Measurements from ENCODE around the gene KIF5B.
"Not testable (repeated sequence)": the region's sequence is repeated elsewhere in the genome, so short reads cannot be mapped to it uniquely, and the experiment has no call there.

KIF5B gene

GRCh38 chr10:32056136-32057035 is at the start of gene KIF5B:
Gene KIF5B (minus strand): TSS chr10:32056425. CDS start chr10:32055973, 452 bp downstream.
- H3K4me3 ChIP-seq (ENCODE audit: low read depth, low read length), result peak within 1 kb of the TSS; percentile 93
- peak; percentile 44 for DNase-seq (ENCODE audit: low read depth)

DNA sequence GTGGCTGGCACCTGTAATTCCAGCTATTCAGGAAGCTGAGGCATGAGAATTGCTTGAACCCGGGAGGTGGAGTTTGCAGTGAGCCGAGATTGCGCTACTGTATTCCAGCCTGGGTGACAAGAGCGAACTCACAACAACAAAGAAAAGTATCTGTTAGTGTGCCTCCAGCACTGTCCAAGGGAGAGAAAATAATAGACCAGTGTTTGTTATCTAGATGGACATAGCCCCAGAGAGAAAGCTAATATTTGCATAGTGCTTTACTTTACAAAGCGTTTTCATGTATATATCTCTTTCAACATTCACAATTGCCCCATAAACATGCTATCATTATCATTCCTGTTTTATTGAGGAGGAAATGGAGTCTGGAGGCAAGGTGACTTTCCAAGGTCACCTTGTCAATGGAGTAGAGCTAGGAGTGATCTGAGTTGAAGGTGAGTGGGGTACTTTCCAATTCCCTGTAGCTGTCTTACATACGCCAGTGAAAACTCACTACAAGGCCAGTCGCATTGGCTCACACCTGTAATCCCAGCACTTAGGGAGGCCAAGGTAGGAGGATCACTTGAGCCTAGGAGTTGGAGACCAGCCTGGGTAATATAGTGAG is 49.7 kb upstream of the KIF5B start:
- no peak for DNase-seq (ENCODE audit: low read depth)

GRCh38 chr10:32104622-32105509 is 48.6 kb upstream of the KIF5B start:
- H3K4me3 ChIP-seq (ENCODE audit: low read depth, low read length), result no peak overlapping the region
- DNase-seq (ENCODE audit: low read depth), result no peak

More for the DNA sequence above, 49.7 kb upstream of the KIF5B start:
- H3K4me3 ChIP-seq (ENCODE audit: low read depth, low read length), result no peak overlapping the region

GRCh38 chr10:32104181-32104580 is 48.0 kb upstream of the KIF5B start:
- no peak for DNase-seq (ENCODE audit: low read depth)
- no peak overlapping the region for H3K4me3 ChIP-seq (ENCODE audit: low read depth, low read length)

DNA sequence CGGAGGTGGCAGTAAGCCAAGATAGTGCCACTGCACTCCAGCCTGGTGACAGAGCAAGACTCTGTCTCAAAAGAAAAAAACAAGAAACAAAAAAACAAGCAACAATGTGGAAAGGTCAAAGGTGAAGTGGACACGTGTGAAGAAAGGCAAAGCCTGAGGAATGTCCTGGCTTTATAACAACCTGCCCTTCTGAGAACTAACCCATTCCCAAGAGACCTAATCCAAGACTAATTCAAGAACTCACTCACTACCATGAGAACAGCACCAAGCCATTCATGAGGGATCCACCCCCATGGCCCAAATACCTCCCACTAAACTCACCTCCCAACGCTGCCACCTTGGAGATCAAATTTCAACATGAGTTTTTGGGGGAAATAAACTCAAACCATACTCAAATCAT is 47.5 kb upstream of the KIF5B start:
- no peak overlapping the region for H3K4me3 ChIP-seq (ENCODE audit: low read depth, low read length)
- DNase-seq (ENCODE audit: low read depth), result no peak

GRCh38 chr10:32098566-32099259 is 42.5 kb upstream of the KIF5B start:
- DNase-seq (ENCODE audit: low read depth), result not testable (repeated sequence)

GRCh38 chr10:32095116-32095733 is 39.0 kb upstream of the KIF5B start:
- no peak for DNase-seq (ENCODE audit: low read depth)
- H3K4me3 ChIP-seq (ENCODE audit: low read depth, low read length), result no peak overlapping the region

More at GRCh38 chr10:32098566-32099259, 42.5 kb upstream of the KIF5B start:
- H3K4me3 ChIP-seq (ENCODE audit: low read depth, low read length), result not testable (repeated sequence)

DNA sequence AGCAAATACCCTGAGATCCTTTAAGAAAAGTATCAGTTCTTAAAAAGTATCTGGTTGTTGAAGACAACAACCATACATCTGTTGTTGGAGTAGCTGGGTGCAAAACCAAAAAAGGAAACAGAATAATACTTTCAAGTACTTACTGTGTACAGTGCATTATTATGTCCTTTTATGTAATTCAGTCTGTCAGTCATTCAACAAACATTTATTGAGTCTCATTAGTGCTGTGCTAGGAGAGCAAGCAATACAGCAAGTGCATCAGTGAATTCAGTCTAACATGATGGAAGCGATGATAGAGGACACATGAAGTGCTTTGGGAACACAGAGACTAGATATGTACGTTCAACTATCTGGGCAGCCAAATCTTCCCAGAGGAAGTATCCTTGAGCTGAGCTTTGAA is 37.4 kb upstream of the KIF5B start:
- H3K4me3 ChIP-seq (ENCODE audit: low read depth, low read length), result no peak overlapping the region
- no peak for DNase-seq (ENCODE audit: low read depth)

DNA sequence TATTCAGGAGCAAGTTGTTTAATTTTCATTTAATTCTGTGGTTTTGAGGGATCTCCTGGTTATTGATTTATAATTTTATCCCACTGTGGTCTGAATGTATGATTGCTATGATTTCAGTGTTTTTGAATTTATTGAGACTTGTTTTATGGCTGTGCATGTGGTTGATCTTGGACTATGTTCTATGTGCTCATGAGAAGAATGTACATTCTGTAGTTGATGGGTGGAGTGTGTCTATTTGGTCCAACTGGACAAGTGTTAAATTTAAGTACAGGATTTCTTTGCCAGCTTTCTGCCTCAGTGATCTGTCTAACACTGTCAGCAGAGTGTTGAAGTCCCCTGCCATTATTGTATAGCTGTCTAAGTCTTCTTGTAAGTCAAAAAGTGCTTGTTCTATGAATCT is 34.8 kb upstream of the KIF5B start:
- H3K4me3 ChIP-seq (ENCODE audit: low read depth, low read length), result no peak overlapping the region
- DNase-seq (ENCODE audit: low read depth), result no peak

DNA sequence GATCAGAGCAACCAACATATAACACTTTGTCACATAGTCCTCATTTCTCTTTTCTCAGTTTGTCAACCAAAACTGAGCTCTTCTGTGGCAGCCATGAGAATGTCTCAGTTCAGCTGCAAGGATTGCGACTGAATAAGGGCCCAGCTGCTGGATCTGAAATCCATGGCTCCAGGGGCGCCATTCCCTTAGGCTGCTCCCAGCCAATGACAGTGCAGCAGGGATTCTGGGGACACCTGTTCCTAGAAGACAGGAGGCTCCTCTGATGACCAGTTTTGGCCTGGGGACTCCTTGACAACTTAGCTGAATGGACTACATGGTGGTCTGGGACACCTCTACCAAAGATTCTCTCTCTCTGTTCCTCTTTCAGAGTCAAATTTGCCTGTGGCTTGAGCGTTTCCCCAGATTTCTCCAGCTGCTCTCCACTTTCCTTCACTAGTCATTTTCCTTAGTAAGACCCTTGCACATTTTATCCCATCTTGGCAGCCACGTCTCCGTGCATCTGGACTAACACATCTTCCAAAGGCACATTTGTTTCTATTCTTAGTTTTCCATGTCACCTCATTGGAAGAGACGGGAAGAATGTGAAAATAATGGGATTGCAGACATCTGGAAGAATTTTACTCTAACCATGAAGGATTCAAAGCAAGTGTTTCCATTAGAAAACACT is 28.1 kb upstream of the KIF5B start:
- no peak overlapping the region for H3K4me3 ChIP-seq (ENCODE audit: low read depth, low read length)
- DNase-seq (ENCODE audit: low read depth), result no peak

DNA sequence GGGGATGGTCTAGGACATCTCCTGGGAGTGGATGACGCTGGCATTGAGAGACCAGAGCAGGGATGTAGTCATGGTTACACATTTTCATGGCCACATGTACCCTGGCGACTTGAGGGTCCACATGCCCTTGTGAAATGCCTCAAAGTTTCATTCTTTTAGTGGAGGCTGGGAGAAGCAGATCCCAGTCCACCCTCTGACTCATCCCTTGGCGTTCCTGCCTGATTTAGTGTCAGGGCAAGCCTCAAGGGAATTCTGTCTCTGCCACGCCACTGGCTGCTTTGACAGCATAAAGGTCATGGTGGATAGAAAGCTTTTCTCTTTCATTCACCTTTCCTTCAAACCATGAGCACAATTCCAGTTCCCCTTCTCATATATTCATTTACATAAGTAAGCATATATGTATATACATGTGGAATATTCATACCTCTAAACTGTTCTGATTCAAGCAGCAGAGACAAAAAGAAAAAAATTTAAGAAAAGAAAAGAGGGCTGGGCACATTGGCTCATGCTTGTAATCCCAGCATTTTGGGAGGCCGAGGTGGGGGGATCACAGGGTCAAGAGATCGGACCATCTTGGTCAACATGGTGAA is 21.8 kb upstream of the KIF5B start:
- no peak overlapping the region for H3K4me3 ChIP-seq (ENCODE audit: low read depth, low read length)
- DNase-seq (ENCODE audit: low read depth), result peak; percentile 46

DNA sequence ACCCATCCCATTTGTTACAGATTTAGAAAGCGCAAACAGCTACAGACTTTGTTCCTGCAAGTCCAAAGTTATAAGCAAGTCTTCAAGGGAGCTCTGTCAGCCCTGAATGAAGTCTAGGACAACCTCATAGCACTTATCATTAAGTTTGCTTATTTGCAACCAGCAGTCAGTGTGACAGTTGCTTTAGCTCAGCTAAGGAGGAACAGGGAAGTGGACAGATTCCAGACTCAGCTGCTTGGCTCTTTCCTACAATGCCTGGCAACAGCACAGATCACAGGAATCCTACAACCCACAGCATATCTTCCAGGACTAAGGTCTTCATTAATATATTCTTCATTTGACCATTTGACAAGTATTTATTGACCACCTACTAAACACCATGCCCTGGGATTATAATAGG is 17.4 kb upstream of the KIF5B start:
- DNase-seq (ENCODE audit: low read depth), result no peak
- H3K4me3 ChIP-seq (ENCODE audit: low read depth, low read length), result no peak overlapping the region

DNA sequence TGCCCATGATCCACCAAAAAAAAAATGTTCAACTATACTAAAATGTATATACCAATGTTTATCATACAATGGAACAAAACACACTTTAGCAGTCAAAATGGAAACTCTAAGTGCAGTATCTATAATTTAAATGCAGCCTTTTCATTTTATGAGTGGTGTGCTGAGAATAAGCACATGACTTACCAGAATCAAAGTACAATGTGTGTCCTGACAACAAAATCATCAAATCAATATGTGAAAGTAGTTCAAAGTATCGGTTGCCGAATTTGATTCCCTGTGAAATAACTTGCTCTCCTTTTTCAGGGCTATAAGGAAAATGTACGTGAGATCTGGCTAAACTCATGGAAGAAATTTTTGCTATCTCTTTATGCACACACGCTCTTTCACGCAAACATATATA is 16.9 kb upstream of the KIF5B start:
- DNase-seq (ENCODE audit: low read depth), result no peak
- H3K4me3 ChIP-seq (ENCODE audit: low read depth, low read length), result no peak overlapping the region

- no peak overlapping the region for H3K4me3 ChIP-seq (ENCODE audit: low read depth, low read length)
- DNase-seq (ENCODE audit: low read depth), result no peak
Observed at GRCh38 chr10:32072025-32072800, 16.0 kb upstream of the KIF5B start.

DNA sequence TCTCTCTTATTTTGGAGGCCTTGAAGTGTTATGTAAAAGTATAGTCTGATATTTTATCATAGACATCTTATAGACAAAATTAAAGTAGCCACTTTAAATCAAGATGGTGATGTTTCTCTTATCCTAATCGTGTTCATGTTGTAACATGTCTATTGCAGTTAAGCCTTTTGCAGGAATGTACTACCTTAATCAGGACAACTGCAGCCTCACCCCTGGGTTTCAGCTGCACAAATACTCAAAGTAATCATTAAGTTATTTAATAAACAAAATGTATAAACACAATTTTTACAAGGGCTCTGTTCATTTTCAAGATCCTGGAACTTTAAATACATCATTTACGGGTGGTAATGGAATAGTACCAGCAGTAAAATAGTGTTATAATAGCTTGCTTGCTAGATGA is 14.4 kb upstream of the KIF5B start:
- H3K4me3 ChIP-seq (ENCODE audit: low read depth, low read length), result no peak overlapping the region
- DNase-seq (ENCODE audit: low read depth), result no peak

DNA sequence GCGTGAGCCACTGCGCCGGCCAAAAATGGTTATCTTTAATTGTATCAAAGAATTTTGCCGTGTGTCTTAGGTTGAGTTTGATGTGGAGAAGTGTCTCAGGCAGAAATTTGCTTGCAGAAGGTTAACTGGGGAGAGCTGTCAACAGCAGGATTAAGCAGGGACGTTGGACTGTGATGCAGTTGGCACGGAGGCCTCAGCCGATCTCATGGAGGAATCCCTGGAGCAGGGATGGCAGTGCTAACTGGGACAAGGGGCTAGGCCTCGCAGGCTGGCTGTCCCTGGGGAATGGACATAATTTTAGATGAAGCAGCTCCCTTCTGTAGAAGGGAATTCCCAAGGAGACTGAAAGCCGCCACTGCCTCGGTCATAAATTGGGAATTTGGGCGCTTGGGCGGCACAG is 12.3 kb upstream of the KIF5B start:
- no peak for DNase-seq (ENCODE audit: low read depth)
- no peak overlapping the region for H3K4me3 ChIP-seq (ENCODE audit: low read depth, low read length)

- not testable (repeated sequence) for H3K4me3 ChIP-seq (ENCODE audit: low read depth, low read length); DNase-seq (ENCODE audit: low read depth)
Observed at GRCh38 chr10:32067931-32068330, 11.7 kb upstream of the KIF5B start.
